GM21515 (cell line): ENCODE measurements around the gene FGF14.

Experiments used
- ATAC-seq: cut with Tn5 transposase; IDR thresholded peaks from one replicate; pipeline ENCODE4 v1.9.1; 2021; ENCODE audit not compliant: unreplicated experiment

FGF14 gene

DNA sequence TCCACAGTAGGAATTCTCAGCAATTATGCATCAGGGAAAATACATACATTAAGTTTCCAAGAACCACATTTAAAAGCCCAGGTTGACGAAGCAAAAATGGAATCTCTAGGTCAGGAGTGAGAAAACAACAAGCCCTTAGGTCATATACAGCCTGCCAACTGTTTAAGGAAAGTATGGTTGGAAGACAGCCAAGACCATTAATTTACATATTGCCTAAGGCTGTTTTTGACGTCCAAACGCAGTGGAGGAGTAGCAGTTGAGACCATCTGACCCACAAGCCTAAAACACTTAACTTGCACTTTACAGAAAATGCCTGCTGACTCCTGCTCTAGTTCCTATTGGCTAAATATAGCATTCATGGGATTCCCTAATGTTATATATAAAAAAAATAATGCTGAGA is 650.4 kb downstream of the FGF14 start:
- ATAC-seq: peak; percentile 63

DNA sequence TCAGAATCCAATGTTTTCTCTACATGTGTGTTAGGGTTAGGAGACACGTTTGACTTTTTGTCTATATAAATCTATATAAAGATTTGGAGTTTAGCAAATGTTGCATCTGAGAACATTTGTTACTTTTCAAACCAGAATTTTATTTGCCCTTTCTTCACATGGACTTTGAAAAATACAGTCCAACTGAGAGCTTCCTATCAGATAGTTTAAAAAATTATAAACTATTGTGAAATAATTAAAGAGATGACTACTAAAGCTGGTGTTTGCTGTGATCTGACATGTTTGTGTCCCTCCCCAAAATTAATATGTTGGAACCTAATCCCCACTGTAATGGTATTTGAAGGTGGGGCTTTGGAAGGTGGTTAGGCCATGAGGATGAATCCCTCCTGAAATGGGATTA is 652.3 kb downstream of the FGF14 start:
- no peak for ATAC-seq

- ATAC-seq: no peak
These were observed 654.8 kb downstream of the FGF14 start for GRCh38 chr13:101747039-101747438.

DNA sequence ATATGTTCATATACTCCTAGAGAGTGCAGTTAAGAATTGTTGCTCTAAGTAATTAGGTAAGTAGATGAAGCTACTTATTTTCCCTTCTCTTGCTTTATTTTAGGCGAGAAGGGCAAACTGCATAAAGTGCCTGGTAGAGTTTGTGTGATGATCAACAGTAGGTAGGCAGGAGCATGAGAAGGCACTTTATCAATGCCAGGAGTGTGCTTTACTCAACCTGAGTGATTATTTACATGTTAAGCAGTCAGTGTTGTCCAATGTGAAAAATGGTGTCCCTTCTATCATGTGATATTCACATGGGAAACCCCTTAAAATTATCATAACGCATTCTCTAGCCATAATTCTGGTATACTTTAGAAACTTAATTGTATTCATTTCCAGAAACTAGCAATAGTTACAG is 655.3 kb downstream of the FGF14 start:
- ATAC-seq: no peak

DNA sequence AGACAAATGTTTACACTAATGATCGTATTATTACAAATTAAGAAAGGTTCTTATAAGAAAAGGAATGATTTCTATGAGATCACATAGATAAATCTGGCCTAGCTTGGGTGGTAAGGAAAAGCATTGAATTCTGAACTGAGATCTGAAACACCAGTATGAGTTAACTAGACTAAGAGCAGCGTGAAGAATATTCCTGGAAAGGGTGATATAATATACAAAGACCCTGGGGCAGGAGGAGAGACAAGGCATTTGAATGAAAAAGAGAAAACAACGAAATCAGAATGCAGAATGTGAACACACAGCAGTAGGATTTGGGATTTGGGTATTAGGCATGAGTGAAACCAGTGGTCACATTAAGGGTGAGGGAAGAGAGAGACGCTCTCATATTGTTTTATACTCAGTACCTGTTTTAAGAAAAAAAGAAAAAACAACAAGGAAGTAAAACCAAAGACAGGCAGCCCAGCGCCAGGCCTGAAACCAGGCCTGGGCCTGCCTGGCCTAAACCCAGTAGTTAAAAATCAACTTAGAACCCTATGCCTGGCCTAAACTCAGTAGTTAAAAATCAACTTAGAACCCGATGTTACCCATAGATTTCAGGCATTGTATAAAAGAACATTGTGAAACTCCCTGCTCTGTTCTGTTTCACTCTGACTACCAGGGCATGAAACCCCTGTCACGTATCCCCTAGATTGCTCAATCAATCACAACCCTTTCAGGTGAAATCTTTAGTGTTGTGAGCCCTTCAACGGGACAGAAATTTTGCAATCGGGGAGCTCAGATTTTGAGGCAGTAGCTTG is 662.3 kb downstream of the FGF14 start:
- peak; percentile 92 for ATAC-seq

DNA sequence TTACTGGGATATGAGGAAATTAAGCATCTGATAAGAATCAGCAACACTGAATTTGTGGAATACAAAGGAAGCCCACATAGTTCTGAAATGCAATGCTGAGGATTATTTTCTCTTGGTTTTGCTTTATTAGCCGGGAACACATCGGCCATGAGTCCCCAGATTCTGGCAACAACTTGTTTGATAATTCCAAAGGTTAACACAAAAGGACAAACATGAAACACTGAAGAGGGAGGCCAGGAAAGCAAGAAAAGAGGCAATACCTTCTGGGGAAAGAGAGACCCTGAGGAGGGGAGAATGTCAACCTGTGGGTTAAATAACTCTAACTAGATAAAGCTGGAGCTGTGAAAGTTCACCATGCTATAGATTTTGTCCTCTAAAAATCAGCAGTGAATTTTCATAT is 663.5 kb downstream of the FGF14 start:
- no peak for ATAC-seq

GRCh38 chr13:101736566-101736965 is 665.3 kb downstream of the FGF14 start:
- ATAC-seq: no peak

DNA sequence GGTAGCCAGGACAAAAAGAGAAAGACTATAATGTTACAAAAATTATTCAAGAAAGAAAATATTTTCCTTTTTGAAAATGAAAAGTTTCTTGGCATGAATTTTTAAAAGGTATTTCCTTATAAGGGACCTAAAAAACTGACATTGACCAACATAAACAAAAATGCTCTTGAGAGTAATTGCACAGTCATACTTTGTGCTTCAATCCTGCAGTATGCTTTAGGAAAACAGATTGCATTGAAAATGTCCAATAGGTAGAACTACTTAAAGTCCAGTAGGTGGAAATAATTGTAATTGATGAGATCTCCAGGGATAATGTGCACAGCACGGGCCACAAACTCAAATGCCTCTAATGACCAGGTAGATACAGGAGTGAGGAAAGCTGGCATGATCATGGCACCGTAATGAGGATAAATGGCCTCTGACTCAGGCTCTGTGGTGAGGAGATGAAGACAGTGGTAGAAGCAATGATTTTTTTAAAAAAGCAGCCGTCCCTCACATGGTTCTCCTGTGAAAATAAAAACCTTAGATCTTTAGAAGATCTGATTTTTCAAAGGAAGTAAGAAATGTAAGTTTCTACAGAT is 671.3 kb downstream of the FGF14 start:
- ATAC-seq: no peak

DNA sequence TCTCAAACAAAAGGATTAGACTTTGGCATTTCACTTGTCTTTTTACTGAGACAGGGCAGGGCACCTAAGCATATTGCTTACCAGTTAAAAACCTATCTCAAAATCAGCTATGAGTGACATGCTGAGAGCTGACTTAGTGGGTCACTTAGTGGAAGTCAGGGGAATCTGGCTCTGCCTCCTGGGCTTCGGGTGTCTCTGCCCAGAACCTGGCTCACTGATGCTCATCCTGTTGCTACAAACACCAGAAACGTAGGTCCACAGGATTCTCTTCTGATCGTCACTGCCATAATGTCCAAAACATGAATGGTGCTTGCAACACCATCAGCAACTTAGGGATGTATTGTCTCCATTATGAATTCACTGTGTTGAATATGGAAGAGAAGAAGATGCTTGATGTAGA is 673.2 kb downstream of the FGF14 start:
- no peak for ATAC-seq

- no peak for ATAC-seq
These were observed 673.8 kb downstream of the FGF14 start for GRCh38 chr13:101728021-101728420.

DNA sequence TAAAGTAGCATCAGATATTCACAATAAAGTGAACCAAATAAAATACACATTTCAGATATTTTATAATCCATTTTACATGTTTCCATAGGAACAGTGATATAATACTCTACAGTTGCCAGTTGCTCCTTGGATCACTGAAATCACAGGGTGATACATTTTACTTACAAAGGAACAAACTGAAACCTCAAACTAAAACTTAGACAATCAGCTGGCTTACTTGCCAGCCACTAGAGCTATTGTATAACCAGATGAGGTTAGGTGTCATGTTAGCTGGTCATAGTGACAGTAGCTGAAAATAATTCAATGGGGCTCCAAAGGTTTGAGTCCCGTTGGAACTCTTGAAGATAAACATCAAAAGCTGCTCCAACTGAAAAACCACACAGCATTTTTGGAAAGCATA is 674.7 kb downstream of the FGF14 start:
- no peak for ATAC-seq

GRCh38 chr13:101726681-101727080 is 675.2 kb downstream of the FGF14 start:
- ATAC-seq: no peak

GRCh38 chr13:101718496-101718895 is 683.4 kb downstream of the FGF14 start:
- ATAC-seq: no peak

- ATAC-seq: no peak
These were observed 684.5 kb downstream of the FGF14 start for GRCh38 chr13:101717353-101717752.

- ATAC-seq: no peak
These were observed 687.7 kb downstream of the FGF14 start for GRCh38 chr13:101714195-101714594.

DNA sequence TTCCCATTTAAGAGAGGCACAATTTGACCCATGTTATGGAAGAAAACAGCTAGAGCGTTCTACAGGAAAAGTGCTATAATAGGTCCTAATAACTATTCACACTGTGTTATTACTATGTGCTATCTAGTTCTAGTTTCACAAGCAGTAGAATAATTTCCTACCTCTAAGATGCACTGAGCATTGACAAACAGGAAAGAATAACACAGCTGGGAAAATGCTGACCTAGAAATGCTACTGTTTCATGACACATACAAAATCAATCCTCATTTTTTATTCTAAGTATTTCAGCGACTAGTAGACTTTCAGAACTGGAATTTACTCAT is 689.9 kb downstream of the FGF14 start:
- ATAC-seq: no peak

- no peak for ATAC-seq
These were observed 690.4 kb downstream of the FGF14 start for GRCh38 chr13:101711307-101712025.

GRCh38 chr13:101709952-101710351 is 691.9 kb downstream of the FGF14 start:
- ATAC-seq: no peak

GRCh38 chr13:101708115-101708514 is 693.7 kb downstream of the FGF14 start:
- no peak for ATAC-seq

DNA sequence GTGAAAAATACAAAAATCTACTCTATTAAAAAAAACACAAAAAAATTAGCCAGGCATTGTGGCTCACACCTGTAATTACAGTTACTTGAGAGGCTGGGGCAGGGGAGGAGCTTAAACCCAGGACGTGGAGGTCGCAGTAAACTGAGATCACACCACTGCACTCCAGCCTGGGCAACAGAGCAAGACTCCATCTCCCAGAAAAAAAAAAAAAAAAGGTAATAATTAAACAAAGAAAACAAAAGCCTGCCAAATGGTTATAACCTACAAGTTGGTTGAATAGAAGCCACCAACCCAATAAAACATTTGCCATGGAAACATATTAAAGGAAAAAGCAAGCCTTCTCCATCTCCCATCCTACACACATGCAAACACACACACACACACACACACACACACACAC is 694.2 kb downstream of the FGF14 start:
- ATAC-seq: no peak

GRCh38 chr13:101706651-101707050 is 695.2 kb downstream of the FGF14 start:
- ATAC-seq: no peak

DNA sequence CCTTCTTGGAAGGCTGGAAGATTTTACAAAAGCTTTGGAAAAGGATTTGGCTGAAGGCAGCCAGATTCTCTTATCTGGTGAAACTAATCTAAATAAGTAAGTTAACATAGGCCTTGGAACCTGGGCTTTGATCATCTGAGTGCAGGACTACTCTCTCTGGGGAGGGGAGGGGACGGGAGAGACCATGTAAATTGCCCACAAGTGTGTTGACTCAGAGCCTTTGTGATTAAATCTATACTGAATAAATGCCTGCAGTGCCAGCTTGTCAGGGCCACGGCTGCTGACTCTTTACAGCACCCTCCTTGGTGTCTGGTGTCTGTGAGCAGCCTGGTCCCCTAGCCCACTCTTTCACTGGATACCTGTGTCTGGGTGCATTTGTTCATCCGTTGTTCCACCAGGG is 698.0 kb downstream of the FGF14 start:
- no peak for ATAC-seq
